Astrocyte (in vitro differentiated cells and primary cell): ENCODE measurements around the gene PRKCA.

ENCODE experiments used
- EZH2 ChIP-seq: IDR thresholded peaks from 2 replicates; pipeline ENCODE4 v1.6.1; 2012; ENCODE audit warnings: mild to moderate bottlenecking, low read length, inconsistent platforms; ENCODE audit not compliant: insufficient read depth
- TF ChIP-seq, protein P1 (sequence below): IDR thresholded peaks from 2 replicates; pipeline ENCODE4 v1.5.1; 2011; ENCODE audit warnings: low read depth, mild to moderate bottlenecking, inconsistent platforms, low read length, moderate library complexity; ENCODE audit not compliant: insufficient read depth

- TF ChIP-seq EZH2, result no peak
- TF ChIP-seq, protein P1, sequence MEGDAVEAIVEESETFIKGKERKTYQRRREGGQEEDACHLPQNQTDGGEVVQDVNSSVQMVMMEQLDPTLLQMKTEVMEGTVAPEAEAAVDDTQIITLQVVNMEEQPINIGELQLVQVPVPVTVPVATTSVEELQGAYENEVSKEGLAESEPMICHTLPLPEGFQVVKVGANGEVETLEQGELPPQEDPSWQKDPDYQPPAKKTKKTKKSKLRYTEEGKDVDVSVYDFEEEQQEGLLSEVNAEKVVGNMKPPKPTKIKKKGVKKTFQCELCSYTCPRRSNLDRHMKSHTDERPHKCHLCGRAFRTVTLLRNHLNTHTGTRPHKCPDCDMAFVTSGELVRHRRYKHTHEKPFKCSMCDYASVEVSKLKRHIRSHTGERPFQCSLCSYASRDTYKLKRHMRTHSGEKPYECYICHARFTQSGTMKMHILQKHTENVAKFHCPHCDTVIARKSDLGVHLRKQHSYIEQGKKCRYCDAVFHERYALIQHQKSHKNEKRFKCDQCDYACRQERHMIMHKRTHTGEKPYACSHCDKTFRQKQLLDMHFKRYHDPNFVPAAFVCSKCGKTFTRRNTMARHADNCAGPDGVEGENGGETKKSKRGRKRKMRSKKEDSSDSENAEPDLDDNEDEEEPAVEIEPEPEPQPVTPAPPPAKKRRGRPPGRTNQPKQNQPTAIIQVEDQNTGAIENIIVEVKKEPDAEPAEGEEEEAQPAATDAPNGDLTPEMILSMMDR, result no peak
These were observed 41.7 kb upstream of the PRKCA start for GRCh38 chr17:66260688-66261087.
